ENCODE results near the gene STIM1.

- TF ChIP-seq CTCF (IDR thresholded peaks at IDR 0.05; ENCODE audit: low read depth, low read length, poor library complexity, severe bottlenecking) (no peak), EZH2phosphoT487 (IDR thresholded peaks at IDR 0.05; ENCODE audit: borderline replicate concordance, low read length) (no peak)
Measured at GRCh38 chr11:4071914-4072313, 216.4 kb downstream of the STIM1 start.
